Mucosa of gallbladder (tissue), 1 donor: ENCODE data around the gene EXTL1. TPM values are rescaled to one million over a fixed set of nuclear protein-coding genes. Genes with fewer than 3 reads are reported as not detected.

Experiments
- DNase-seq: peaks from one replicate; pipeline ENCODE4 v3.0.0-alpha.2; 2020; ENCODE audit warnings: low spot score
- total RNA-seq: library from RNA; stranded (reverse); gene quantifications from one replicate; pipeline ENCODE4 v1.2.1, GENCODE V29; 2021
- donor health status: DM: no; HTN: no; CAD: no.

EXTL1 gene
- total RNA-seq, 1 donor from 2014 or later, result 1.6 TPM

- peak; percentile 99 for DNase-seq
Observed at GRCh38 chr1:25997828-25998761, 23.5 kb upstream of the EXTL1 start, which contains the start of gene PAFAH2. PAFAH2 (minus strand) TSS chr1:25998063; CDS start chr1:25990816, 7,247 bp downstream.

GRCh38 chr1:25999041-25999800 is 22.4 kb upstream of the EXTL1 start:
- no peak for DNase-seq

- DNase-seq, result no peak
Observed at GRCh38 chr1:26003262-26003661, 18.3 kb upstream of the EXTL1 start.

GRCh38 chr1:26003756-26004155 is 17.8 kb upstream of the EXTL1 start:
- no peak for DNase-seq

GRCh38 chr1:26005434-26006105 is 16.0 kb upstream of the EXTL1 start:
- DNase-seq, result no peak

GRCh38 chr1:26006710-26007109 is 14.9 kb upstream of the EXTL1 start:
- DNase-seq, result no peak

- DNase-seq, result no peak
Observed at GRCh38 chr1:26009796-26010447, 11.7 kb upstream of the EXTL1 start.

- DNase-seq, result no peak
Observed at GRCh38 chr1:26010825-26011224, 10.8 kb upstream of the EXTL1 start.

GRCh38 chr1:26012864-26013263 is 8.7 kb upstream of the EXTL1 start:
- DNase-seq, result no peak

GRCh38 chr1:26014179-26014578 is 7.4 kb upstream of the EXTL1 start:
- DNase-seq, result no peak

- DNase-seq, result no peak
Observed at GRCh38 chr1:26015358-26015757, 6.2 kb upstream of the EXTL1 start.

- no peak for DNase-seq
Observed at GRCh38 chr1:26016258-26016952, 5.2 kb upstream of the EXTL1 start.

GRCh38 chr1:26016953-26017545 is 4.5 kb upstream of the EXTL1 start:
- no peak for DNase-seq

GRCh38 chr1:26017606-26018005 is 4.0 kb upstream of the EXTL1 start:
- DNase-seq, result no peak

- no peak for DNase-seq
Observed at GRCh38 chr1:26019641-26020315, 1.8 kb upstream of the EXTL1 start.

GRCh38 chr1:26020330-26020768 is 1.2 kb upstream of the EXTL1 start:
- no peak for DNase-seq

GRCh38 chr1:26020941-26021646 is 481 bp upstream of the EXTL1 start:
- no peak for DNase-seq

- DNase-seq, result no peak
Observed at GRCh38 chr1:26022404-26022779, 817 bp downstream of the EXTL1 start.

GRCh38 chr1:26023009-26023408 is 1.4 kb downstream of the EXTL1 start:
- no peak for DNase-seq
